ENCODE data around the gene KRTAP5-4. TPM values are rescaled to one million over a fixed set of nuclear protein-coding genes. Genes with fewer than 3 reads are reported as not detected.

The KRTAP5-4 gene
- polyA plus RNA-seq, 1 donor: not detected

DNA sequence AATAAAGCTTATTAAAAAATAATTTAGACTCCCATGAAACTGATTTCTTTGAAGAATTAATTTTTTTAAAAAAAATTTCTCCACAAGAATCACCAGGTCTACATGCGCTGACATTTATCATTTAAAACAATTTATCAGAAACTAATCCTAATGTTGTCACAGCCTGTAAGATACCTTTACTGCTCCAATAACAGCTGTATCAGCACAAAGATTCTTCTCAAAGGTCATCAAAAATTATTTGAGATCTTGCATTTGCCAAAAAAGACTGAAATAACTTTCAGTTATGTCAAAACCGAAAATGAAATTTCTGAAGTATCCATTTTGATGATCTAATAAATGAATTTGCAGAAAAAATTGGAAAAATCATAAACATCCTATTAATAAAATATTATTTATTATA is 15.7 kb upstream of the KRTAP5-4 start:
- Histone ChIP-seq H3K36me3 (ENCODE audit: control insufficient read depth, insufficient read depth, low read length) (no peaks in the 10 kb centered on the region), H3K4me3 (ENCODE audit: low read length) (no peak overlapping the region), H3K27ac (ENCODE audit: low read length) (no peak overlapping the region), H3K27me3 (ENCODE audit: control insufficient read depth, insufficient read depth, low read length) (peaks cover 3% of the 10 kb centered on the region), H3K9me3 (ENCODE audit: control insufficient read depth, low read depth, low read length) (no peaks in the 10 kb centered on the region), H3K4me1 (ENCODE audit: control insufficient read depth, insufficient read depth, low read length) (no peaks in the 10 kb centered on the region)
- DNase-seq: no peak
- WGBS (ENCODE audit: insufficient coverage, low lambda C conversion rate): 92% methylated on average over 2 of the region's 2 CpGs

DNA sequence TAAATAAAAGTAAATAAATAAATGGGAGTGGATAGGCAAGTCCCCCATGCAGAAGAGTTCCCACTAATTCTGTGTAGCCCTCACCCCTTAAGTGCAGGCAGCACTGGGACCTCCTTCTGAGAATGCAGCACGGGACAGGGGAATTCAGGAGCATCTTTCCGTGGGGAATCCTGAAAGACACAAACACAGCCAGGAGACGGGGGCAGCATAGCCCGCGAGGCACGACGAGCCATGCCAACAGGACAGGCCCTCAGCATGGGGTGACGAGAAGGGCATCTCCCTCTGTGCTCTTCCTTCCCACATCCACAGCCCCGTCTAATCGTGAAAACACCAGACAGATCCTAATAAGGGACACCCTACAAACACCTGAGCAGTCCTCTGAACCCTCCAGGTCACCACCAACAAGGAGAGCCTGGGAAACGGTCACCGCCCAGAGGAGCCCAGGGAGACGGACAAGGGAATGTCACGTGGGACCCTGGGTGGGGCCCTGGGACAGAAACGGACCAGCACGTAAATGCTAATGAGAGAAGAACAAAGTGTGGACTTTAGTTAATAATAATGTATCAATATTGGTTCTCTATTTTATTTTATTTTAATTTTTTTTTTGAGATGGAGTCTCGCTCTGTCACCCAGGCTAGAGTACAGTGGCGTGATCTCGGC is 14.5 kb upstream of the KRTAP5-4 start:
- no peak for DNase-seq
- Histone ChIP-seq H3K27ac (ENCODE audit: low read length) (no peak overlapping the region), H3K4me1 (ENCODE audit: control insufficient read depth, insufficient read depth, low read length) (no peaks in the 10 kb centered on the region), H3K27me3 (ENCODE audit: control insufficient read depth, insufficient read depth, low read length) (peaks cover 12% of the 10 kb centered on the region), H3K9me3 (ENCODE audit: control insufficient read depth, low read depth, low read length) (no peaks in the 10 kb centered on the region), H3K4me3 (ENCODE audit: low read length) (no peak overlapping the region), H3K36me3 (ENCODE audit: control insufficient read depth, insufficient read depth, low read length) (no peaks in the 10 kb centered on the region)
- no CpG with 5 or more reads among the region's 19 CpGs for WGBS (ENCODE audit: insufficient coverage, low lambda C conversion rate)

DNA sequence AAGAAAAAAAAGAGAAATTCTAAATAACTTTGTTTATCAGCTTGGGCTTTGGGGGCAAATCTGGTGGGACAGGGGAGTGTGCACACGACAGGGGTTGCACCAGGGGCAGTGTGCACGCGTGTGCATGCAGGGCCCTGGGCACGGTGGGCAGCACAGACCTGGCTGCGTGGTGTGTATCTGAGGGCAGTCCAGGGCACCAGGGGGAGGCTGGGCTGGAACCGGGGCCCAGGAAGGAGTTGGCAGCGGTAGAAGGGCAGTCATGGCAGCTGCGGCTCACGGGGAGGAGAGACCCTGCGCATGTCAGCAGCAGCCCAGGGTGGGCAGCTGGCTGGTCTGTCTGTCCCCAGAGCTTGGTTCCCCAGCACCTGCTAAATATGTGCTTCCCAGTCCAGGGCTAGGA is 11.9 kb upstream of the KRTAP5-4 start:
- WGBS (ENCODE audit: insufficient coverage, low lambda C conversion rate): no CpG with 5 or more reads among the region's 10 CpGs
- Histone ChIP-seq H3K4me1 (ENCODE audit: control insufficient read depth, insufficient read depth, low read length) (no peaks in the 10 kb centered on the region), H3K27ac (ENCODE audit: low read length) (no peak overlapping the region), H3K36me3 (ENCODE audit: control insufficient read depth, insufficient read depth, low read length) (no peaks in the 10 kb centered on the region), H3K4me3 (ENCODE audit: low read length) (no peak overlapping the region), H3K27me3 (ENCODE audit: control insufficient read depth, insufficient read depth, low read length) (peaks cover 18% of the 10 kb centered on the region), H3K9me3 (ENCODE audit: control insufficient read depth, low read depth, low read length) (no peaks in the 10 kb centered on the region)
- DNase-seq: no peak

DNA sequence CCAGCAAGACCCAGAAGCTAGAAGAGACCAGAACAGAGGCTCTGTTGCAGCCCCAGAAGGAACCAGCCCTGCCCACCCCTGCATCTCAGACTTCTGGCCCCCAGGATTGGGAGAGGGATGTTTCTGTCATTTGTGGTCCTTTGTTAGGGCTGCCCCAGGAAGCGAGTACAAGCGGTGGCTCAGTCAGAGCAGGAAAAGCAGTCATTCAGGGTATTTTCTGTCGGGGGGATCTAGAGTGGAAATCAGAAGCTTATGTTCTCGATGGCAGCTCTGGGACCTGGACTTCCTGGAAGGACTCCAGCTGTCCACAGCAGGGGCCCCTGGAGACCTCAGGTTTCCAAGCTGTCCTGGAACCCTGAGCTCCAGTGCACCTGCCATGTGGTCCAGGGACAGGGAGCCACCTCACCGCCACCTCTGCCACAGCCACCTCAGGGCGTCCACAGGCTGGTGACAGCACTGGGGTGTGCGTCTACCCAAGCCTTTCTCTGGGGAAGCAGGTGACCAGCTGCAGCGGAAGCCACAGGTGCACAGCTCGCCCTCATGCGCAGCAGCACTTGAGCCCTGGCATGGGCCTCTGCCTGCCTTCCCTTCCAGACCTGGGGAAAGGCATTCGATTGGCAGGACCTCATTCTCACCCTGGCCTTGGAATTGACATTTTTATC is 10.2 kb upstream of the KRTAP5-4 start:
- no CpG with 5 or more reads among the region's 11 CpGs for WGBS (ENCODE audit: insufficient coverage, low lambda C conversion rate)
- H3K36me3 ChIP-seq (ENCODE audit: control insufficient read depth, insufficient read depth, low read length): no peaks in the 10 kb centered on the region
- H3K4me1 ChIP-seq (ENCODE audit: control insufficient read depth, insufficient read depth, low read length): no peaks in the 10 kb centered on the region
- no peak overlapping the region for H3K27ac ChIP-seq (ENCODE audit: low read length)
- no peak overlapping the region for H3K4me3 ChIP-seq (ENCODE audit: low read length)
- H3K27me3 ChIP-seq (ENCODE audit: control insufficient read depth, insufficient read depth, low read length): peaks cover 22% of the 10 kb centered on the region
- no peaks in the 10 kb centered on the region for H3K9me3 ChIP-seq (ENCODE audit: control insufficient read depth, low read depth, low read length)
- no peak for DNase-seq

DNA sequence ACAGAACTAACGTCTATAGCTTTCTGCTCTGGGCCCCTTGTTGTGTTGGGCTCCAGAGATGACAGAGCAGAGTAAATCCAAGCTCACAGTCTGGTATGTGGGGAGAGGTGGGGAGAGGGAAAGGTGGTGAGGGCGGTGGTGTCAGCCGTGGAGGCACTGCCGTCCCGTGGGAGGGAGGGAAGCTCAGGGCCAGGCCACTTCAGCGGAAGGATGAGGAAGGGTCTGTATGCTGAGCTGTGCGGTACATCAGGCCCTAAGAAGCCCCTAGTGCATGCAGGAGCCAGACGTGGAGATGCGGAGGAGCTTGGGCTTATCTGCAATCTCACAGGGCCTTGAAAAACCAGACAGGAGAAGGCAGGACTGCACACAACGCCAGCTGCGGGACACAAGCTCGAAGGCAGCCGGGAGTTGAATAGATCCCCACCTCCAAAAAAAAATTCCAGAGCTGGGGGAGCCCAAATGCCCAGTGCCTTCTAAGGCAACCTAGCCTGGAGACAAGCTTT is 9.2 kb upstream of the KRTAP5-4 start:
- no peak for DNase-seq
- Histone ChIP-seq H3K27ac (ENCODE audit: low read length) (no peak overlapping the region), H3K36me3 (ENCODE audit: control insufficient read depth, insufficient read depth, low read length) (no peaks in the 10 kb centered on the region), H3K4me3 (ENCODE audit: low read length) (no peak overlapping the region), H3K9me3 (ENCODE audit: control insufficient read depth, low read depth, low read length) (no peaks in the 10 kb centered on the region), H3K27me3 (ENCODE audit: control insufficient read depth, insufficient read depth, low read length) (peaks cover 22% of the 10 kb centered on the region), H3K4me1 (ENCODE audit: control insufficient read depth, insufficient read depth, low read length) (no peaks in the 10 kb centered on the region)
- 60% methylated on average over 2 of the region's 13 CpGs for WGBS (ENCODE audit: insufficient coverage, low lambda C conversion rate)

DNA sequence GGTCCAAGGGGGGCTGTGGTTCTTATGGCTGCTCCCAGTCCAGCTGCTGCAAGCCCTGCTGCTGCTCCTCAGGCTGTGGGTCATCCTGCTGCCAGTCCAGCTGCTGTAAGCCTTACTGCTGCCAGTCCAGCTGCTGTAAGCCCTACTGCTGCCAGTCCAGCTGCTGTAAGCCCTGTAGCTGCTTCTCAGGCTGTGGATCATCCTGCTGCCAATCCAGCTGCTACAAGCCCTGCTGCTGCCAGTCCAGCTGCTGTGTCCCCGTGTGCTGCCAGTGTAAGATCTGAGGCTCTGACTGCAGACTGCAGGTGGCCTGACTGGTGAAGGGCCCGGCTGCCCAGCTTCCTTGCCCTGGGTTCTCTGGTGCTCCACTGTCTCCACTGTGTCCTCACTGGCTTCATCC is 8.3 kb upstream of the KRTAP5-4 start:
- Histone ChIP-seq H3K27ac (ENCODE audit: low read length) (no peak overlapping the region), H3K4me3 (ENCODE audit: low read length) (no peak overlapping the region), H3K9me3 (ENCODE audit: control insufficient read depth, low read depth, low read length) (no peaks in the 10 kb centered on the region), H3K36me3 (ENCODE audit: control insufficient read depth, insufficient read depth, low read length) (no peaks in the 10 kb centered on the region), H3K27me3 (ENCODE audit: control insufficient read depth, insufficient read depth, low read length) (peaks cover 22% of the 10 kb centered on the region), H3K4me1 (ENCODE audit: control insufficient read depth, insufficient read depth, low read length) (no peaks in the 10 kb centered on the region)
- WGBS (ENCODE audit: insufficient coverage, low lambda C conversion rate): no CpG with 5 or more reads among the region's 2 CpGs
- no peak for DNase-seq

DNA sequence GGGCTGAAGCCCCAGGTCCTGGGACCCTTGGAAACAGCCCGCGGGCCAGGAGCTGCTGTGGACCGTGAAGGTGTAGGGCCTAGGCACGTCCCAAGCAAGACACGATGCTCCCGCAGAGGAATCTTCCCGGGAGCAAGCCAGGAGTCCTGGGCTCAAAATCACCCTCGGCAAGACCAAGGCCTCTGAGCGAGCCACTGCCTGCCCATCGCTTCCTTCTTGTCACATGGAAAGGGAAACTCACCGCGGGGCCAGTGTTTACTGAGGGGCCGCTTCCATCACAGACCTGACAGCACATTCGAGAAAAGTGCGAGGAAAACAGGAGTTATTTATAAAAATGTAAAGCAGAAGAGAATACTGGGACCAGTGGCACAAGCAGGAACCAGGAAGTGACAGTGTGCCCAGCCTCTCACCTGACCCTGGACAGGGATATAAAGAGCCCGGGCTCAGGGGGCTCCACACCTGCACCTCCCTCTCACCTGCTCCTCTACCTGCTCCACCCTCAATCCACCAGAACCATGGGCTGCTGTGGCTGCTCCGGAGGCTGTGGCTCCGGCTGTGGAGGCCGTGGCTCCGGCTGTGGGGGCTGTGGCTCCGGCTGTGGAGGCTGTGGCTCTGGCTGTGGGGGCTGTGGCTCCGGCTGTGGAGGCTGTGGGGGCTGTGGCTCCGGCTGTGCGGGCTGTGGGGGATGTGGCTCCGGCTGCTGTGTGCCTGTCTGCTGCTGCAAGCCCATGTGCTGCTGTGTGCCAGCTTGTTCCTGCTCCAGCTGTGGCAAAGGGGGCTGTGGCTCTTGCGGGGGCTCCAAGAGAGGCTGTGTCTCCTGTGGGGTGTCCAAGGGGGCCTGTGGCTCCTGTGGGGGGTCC is 7.6 kb upstream of the KRTAP5-4 start, which contains the start of gene KRTAP5-5:
KRTAP5-5 (plus strand) TSS at position 450 of the 860 bp plus-strand sequence; CDS start at position 516, 66 bp downstream.
- no peak within 1 kb of the TSS for H3K4me3 ChIP-seq (ENCODE audit: low read length)
- H3K4me1 ChIP-seq (ENCODE audit: control insufficient read depth, insufficient read depth, low read length): no peaks in the 10 kb centered on the region
- H3K9me3 ChIP-seq (ENCODE audit: control insufficient read depth, low read depth, low read length): no peaks in the 10 kb centered on the region
- H3K27ac ChIP-seq (ENCODE audit: low read length): no peak within 1 kb of the TSS
- H3K36me3 ChIP-seq (ENCODE audit: control insufficient read depth, insufficient read depth, low read length): no peaks in the 10 kb centered on the region
- WGBS (ENCODE audit: insufficient coverage, low lambda C conversion rate): 89% methylated on average over 3 of the region's 26 CpGs
- peaks cover 22% of the 10 kb centered on the region for H3K27me3 ChIP-seq (ENCODE audit: control insufficient read depth, insufficient read depth, low read length)
- DNase-seq: no peak

DNA sequence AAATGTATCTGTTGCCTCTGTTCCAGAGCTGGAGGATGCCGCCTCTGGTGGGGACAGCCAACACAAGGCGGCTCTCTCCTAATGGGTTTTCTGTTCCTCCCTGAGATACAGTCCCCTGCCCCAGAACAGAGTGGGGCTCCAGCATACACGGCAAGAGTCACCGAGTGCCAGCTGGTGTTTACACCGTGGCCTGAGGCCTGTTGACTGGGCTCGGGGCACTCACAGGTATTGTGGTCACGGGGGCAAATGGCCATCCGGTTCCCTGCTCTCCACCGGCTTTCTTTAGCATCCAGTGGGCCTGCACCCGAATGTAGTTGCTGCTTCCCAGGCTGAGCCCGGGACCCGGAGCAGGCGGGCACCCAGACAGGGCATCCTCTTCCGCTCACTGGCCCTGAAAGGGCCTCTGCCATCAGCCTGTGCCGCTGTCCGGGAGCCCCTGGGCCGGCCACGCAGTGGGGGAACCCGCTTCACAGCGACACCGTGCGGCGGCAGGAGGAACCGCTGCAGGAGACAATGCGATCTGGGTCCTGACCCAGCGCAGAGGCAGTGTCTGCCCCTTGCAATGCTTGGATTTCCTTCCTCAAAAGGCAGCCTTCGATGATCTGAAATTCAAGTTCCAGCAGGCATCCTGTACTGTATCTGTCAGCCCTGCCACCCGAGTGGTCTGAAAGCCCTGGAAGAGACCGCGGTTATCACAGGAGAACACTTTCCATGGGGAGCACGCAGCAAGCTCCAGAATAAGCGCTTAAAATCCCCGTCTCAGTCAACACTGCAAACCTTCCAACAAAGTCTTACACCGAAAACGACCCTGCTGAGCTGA is 6.8 kb upstream of the KRTAP5-4 start:
- no peaks in the 10 kb centered on the region for H3K4me1 ChIP-seq (ENCODE audit: control insufficient read depth, insufficient read depth, low read length)
- peak; percentile 30 to 31 for DNase-seq
- no peaks in the 10 kb centered on the region for H3K9me3 ChIP-seq (ENCODE audit: control insufficient read depth, low read depth, low read length)
- WGBS (ENCODE audit: insufficient coverage, low lambda C conversion rate): no CpG with 5 or more reads among the region's 35 CpGs
- no peaks in the 10 kb centered on the region for H3K36me3 ChIP-seq (ENCODE audit: control insufficient read depth, insufficient read depth, low read length)
- H3K4me3 ChIP-seq (ENCODE audit: low read length): no peak overlapping the region
- peaks cover 22% of the 10 kb centered on the region for H3K27me3 ChIP-seq (ENCODE audit: control insufficient read depth, insufficient read depth, low read length)
- H3K27ac ChIP-seq (ENCODE audit: low read length): no peak overlapping the region

DNA sequence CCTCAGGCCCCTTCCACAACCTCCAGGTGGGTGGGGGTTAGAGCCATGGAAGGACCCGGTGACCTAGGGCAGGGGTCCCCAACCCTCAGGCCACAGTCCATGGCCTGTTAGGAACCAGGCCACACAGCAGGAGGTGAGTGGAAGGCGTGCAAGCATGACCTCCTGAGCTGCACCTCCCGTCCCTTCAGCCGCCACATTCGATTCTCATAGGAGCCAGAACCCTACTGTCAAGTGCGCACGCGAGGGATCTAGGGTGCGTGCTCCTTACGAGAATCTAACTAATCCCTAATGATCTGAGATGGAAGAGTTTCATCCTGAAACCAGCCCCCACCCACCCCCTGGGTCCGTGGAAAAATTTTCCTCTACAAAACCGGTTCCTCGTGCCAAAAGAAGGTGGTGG is 3.6 kb upstream of the KRTAP5-4 start:
- no peak for DNase-seq
- Histone ChIP-seq H3K4me1 (ENCODE audit: control insufficient read depth, insufficient read depth, low read length) (peaks cover 5% of the 10 kb centered on the region), H3K27me3 (ENCODE audit: control insufficient read depth, insufficient read depth, low read length) (peaks cover 9% of the 10 kb centered on the region), H3K27ac (ENCODE audit: low read length) (no peak overlapping the region), H3K36me3 (ENCODE audit: control insufficient read depth, insufficient read depth, low read length) (no peaks in the 10 kb centered on the region), H3K4me3 (ENCODE audit: low read length) (no peak overlapping the region), H3K9me3 (ENCODE audit: control insufficient read depth, low read depth, low read length) (no peaks in the 10 kb centered on the region)
- 100% methylated on average over 1 of the region's 13 CpGs for WGBS (ENCODE audit: insufficient coverage, low lambda C conversion rate)

DNA sequence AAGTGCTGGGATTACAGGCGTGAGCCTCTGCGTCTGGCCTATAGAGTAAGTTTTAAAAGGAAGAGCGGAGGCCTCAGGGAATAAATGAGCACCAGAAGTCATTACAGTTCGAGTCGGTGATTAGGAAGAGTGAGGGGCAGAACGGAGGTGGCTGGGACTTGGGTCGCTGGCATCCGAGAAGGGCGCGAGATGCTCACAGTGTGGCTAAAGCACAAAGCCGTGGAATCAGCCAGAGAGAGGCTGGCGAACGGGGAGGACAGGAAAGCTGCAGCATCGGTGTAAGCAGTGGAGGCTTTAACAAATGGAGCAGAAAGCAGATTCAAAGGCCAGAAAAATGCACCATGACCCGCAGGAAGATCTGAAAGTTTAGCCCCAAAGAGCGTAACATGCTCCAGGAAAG is 2.7 kb upstream of the KRTAP5-4 start:
- Histone ChIP-seq H3K4me1 (ENCODE audit: control insufficient read depth, insufficient read depth, low read length) (peaks cover 5% of the 10 kb centered on the region), H3K27ac (ENCODE audit: low read length) (no peak overlapping the region), H3K4me3 (ENCODE audit: low read length) (no peak overlapping the region), H3K36me3 (ENCODE audit: control insufficient read depth, insufficient read depth, low read length) (no peaks in the 10 kb centered on the region), H3K27me3 (ENCODE audit: control insufficient read depth, insufficient read depth, low read length) (peaks cover 9% of the 10 kb centered on the region), H3K9me3 (ENCODE audit: control insufficient read depth, low read depth, low read length) (no peaks in the 10 kb centered on the region)
- 80% methylated on average over 2 of the region's 16 CpGs for WGBS (ENCODE audit: insufficient coverage, low lambda C conversion rate)
- no peak for DNase-seq

Measured in large intestine (tissue), 3 donors.